OCI-LY3 (cell line): Measurements from ENCODE around the gene FNDC3A.
A peak's percentile ranks its signal among the peaks of the same experiment; 100 is the strongest.

Experiments used
- H2AFZ ChIP-seq: fragments of 200-600, 300-600 bp; shearing (Covaris generic); 2 replicates; pipeline ENCODE4 v1.6.0; 2014; ENCODE audit warnings: antibody characterized with exemption, low read depth, low read length
- H3K27ac ChIP-seq: fragments of 200-600, 300-600 bp; sonication (generic); 2 replicates; pipeline ENCODE4 v1.5.1; 2014; ENCODE audit warnings: mild to moderate bottlenecking, low read length, moderate library complexity, mixed read lengths
- H3K27me3 ChIP-seq: fragments of 200-600, 300-600 bp; sonication (generic); 2 replicates; pipeline ENCODE4 v1.6.1; 2014; ENCODE audit warnings: low read depth, low read length, mixed read lengths
- H3K36me3 ChIP-seq: fragments of 200-600, 300-600 bp; sonication (generic); replicated peaks from 2 replicates; pipeline ENCODE3; 2014; ENCODE audit warnings: low read depth, low read length, mixed read lengths
- H3K4me1 ChIP-seq: fragments of 300-600, 200-600 bp; sonication (generic); 2 replicates; pipeline ENCODE4 v1.6.1; 2014; ENCODE audit warnings: low read length, mixed read lengths
- H3K4me2 ChIP-seq: fragments of 200-600, 300-600 bp; sonication (generic); 2 replicates; pipeline ENCODE4 v1.6.1; 2014; ENCODE audit warnings: low read length, mixed read lengths
- H3K4me3 ChIP-seq: fragments of 300-600, 200-600 bp; sonication (generic); 2 replicates; pipeline ENCODE4 v1.5.1; 2014; ENCODE audit warnings: antibody characterized with exemption, mild to moderate bottlenecking, low read length, moderate library complexity
- H3K79me2 ChIP-seq: fragments of 300-600, 200-600 bp; shearing (Covaris generic); 2 replicates; pipeline ENCODE4 v1.6.1; 2014; ENCODE audit warnings: mild to moderate bottlenecking, low read length, mixed read lengths
- H3K9ac ChIP-seq: fragments of 300-600, 200-600 bp; shearing (Covaris generic); 2 replicates; pipeline ENCODE4 v1.6.0; 2014; ENCODE audit warnings: mild to moderate bottlenecking, low read length, moderate library complexity
- H3K9me3 ChIP-seq: fragments of 200-600, 300-600 bp; shearing (Covaris generic); 2 replicates; pipeline ENCODE4 v1.6.1; 2014; ENCODE audit warnings: low read length, mixed read lengths; ENCODE audit not compliant: insufficient read depth
- H4K20me1 ChIP-seq: fragments of 200-600, 300-600 bp; sonication (generic); 2 replicates; pipeline ENCODE4 v1.6.1; 2016; ENCODE audit warnings: low read length, mixed read lengths; ENCODE audit not compliant: insufficient read depth
- EZH2phosphoT487 ChIP-seq: fragments of 200-600 bp; shearing (Covaris generic); IDR thresholded peaks from 2 replicates; pipeline ENCODE4 v1.6.1; 2018; ENCODE audit warnings: antibody characterized with exemption, mixed run types, low read depth
- TF ChIP-seq, protein P1 (sequence below): fragments of 200-600, 300-600 bp; sonication (generic); IDR thresholded peaks from 2 replicates; pipeline ENCODE4 v1.5.1; 2014; ENCODE audit warnings: antibody characterized with exemption, low read length, low read depth

Gene FNDC3A

DNA sequence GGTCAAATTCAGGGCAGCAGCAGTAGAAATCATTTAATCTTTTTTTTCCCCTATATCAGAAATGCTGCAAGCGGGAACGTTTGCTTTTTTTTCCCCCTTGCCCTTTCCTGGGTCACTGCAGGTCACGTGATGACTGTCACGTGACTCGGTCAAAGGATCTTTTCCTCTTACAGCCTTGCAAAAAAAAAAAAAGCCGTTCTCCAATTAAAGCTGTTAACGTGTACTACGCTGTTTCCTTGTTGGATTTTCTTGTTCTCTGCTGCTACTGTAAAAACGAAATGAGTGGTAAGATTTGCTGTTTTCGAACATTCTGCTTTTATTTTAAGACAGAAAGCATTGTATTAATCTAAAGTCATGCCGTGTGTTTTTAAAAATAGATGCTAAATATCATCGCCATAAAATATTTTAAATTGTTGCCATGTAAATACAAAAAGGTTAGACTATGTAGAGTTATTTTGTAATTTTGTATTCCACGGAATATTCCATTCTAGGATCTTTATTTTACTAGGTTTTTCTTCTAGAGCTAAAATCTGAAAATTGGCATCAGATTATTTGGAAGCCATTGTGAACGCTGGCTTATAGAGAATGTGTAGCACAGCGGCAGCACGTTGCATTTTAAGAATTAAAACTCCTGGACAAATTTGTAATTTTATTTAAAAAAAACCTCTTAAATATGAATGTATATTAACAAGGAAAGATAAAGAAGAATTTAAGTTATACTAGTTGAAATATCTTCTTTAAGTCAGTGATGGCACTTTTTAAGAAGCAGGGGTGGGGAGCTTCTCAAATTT lies 134.6 kb downstream of the FNDC3A start:
- H3K9ac ChIP-seq = peak overlapping the region; percentile 75
- H3K27me3 ChIP-seq = no peaks in the 10 kb centered on the region
- no peaks in the 10 kb centered on the region for H4K20me1 ChIP-seq
- H3K4me3 ChIP-seq = peak overlapping the region; percentile 87
- peaks cover 11% of the 10 kb centered on the region for H3K4me1 ChIP-seq
- TF ChIP-seq, protein P1, sequence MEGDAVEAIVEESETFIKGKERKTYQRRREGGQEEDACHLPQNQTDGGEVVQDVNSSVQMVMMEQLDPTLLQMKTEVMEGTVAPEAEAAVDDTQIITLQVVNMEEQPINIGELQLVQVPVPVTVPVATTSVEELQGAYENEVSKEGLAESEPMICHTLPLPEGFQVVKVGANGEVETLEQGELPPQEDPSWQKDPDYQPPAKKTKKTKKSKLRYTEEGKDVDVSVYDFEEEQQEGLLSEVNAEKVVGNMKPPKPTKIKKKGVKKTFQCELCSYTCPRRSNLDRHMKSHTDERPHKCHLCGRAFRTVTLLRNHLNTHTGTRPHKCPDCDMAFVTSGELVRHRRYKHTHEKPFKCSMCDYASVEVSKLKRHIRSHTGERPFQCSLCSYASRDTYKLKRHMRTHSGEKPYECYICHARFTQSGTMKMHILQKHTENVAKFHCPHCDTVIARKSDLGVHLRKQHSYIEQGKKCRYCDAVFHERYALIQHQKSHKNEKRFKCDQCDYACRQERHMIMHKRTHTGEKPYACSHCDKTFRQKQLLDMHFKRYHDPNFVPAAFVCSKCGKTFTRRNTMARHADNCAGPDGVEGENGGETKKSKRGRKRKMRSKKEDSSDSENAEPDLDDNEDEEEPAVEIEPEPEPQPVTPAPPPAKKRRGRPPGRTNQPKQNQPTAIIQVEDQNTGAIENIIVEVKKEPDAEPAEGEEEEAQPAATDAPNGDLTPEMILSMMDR = no peak
- no peak for TF ChIP-seq EZH2phosphoT487
- peaks cover 1% of the 10 kb centered on the region for H3K36me3 ChIP-seq
- H2AFZ ChIP-seq = peak overlapping the region; percentile 90
- peak overlapping the region; percentile 78 for H3K4me2 ChIP-seq
- no peaks in the 10 kb centered on the region for H3K9me3 ChIP-seq
- H3K27ac ChIP-seq = peak overlapping the region; percentile 35; the same call in 1 of the 2 replicates
- H3K79me2 ChIP-seq = peaks cover 12% of the 10 kb centered on the region

DNA sequence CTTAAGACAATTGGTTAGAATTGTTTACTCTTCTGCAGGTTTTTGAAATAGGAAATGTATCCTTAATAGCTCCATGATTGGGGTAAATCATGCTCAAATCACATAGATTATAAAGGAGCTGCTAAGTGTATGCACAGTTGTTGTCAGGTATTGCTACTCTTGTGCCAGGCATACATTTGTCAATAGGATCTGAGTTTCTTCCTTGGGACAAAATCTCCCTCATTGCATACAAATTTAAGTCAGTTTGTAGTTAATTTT lies 135.1 kb downstream of the FNDC3A start:
- peaks cover 11% of the 10 kb centered on the region for H3K4me1 ChIP-seq
- H2AFZ ChIP-seq = no peak overlapping the region
- H3K27me3 ChIP-seq = no peaks in the 10 kb centered on the region
- TF ChIP-seq, protein P1 = no peak
- TF ChIP-seq EZH2phosphoT487 = no peak
- peaks cover 12% of the 10 kb centered on the region for H3K79me2 ChIP-seq
- H3K4me2 ChIP-seq = peak overlapping the region; percentile 78
- peak overlapping the region; percentile 87 for H3K4me3 ChIP-seq
- peaks cover 7% of the 10 kb centered on the region for H3K36me3 ChIP-seq
- H3K9ac ChIP-seq = peak overlapping the region; percentile 75
- H3K27ac ChIP-seq = no peak overlapping the region
- no peaks in the 10 kb centered on the region for H3K9me3 ChIP-seq
- no peaks in the 10 kb centered on the region for H4K20me1 ChIP-seq

DNA sequence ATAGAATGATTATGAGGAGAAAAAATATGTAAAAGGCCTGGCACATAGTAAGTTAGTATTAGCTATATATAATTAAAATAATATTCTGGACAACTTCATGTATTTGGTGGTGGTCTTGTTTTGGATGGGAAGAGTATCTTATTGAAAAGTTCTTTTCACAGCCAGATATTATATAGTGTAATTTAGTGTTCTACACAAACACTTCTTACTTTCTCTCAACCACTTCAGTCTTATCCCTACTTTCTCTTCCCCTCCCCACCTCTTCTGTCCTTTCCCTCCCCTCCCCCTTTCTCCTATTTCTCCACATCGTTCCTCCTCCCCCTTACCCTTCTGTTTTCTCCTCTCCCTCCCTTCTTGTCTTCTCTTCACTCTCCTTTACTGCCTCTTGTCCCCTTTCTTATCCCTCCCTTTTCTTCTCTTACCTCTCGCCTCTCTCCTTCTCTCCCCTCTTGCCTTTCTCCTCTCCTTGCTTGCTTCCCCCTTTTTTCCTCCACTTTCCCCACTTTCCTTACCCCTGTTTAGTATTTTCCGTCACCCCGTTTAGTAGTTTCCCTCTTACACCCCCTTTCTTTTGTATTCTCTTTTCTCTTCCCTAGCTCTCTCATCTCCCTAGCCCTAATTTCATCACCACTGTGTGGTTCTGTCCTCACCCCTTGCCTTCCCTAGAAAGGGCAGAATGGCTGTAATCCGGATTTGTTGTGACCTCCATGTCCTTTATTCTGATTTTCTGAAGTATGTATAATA lies 137.2 kb downstream of the FNDC3A start:
- Histone ChIP-seq H3K4me3 (no peak overlapping the region), H4K20me1 (no peaks in the 10 kb centered on the region), H3K27ac (no peak overlapping the region), H3K36me3 (peaks cover 20% of the 10 kb centered on the region), H3K9ac (no peak overlapping the region), H2AFZ (no peak overlapping the region), H3K27me3 (no peaks in the 10 kb centered on the region), H3K4me2 (no peak overlapping the region), H3K79me2 (peaks cover 12% of the 10 kb centered on the region), H3K9me3 (no peaks in the 10 kb centered on the region), H3K4me1 (peaks cover 11% of the 10 kb centered on the region)
- TF ChIP-seq, protein P1 = no peak
- TF ChIP-seq EZH2phosphoT487 = no peak

DNA sequence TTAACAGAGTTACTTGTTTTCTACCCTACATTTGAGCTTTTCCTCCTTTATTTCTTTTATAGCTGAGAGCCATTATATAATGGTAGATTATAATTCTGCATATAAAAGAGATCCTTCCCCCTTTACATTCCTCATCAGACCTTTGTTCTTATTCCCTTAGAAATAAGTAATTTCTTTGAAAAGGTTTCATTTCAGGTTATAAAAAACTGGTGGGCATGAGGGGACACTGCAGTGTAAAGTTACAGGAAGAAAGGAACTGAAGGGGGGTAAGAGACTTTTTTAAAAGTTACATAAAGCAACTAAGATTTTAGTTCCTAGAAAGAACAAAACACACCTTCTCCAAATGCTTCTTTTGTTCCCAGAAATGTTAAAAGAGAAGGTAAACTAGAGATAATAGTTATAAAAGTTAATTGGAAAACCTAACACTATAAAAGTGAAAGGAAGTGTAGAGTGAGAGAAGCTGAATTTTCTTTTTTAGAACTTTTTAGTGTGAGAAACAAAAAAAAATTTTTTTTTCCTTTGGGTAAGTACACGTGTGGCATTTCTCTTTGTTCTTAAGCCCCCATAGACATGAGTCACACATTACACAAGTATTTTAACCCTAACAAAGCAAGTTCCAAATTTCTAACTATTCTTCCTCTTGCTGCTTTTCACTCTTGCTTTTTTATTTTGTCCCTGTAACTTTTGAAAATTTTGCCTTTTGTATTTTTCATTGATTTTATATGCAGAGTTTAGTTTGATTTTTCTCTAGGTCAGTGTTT lies 138.0 kb downstream of the FNDC3A start:
- Histone ChIP-seq H3K9me3 (no peaks in the 10 kb centered on the region), H3K27me3 (no peaks in the 10 kb centered on the region), H3K4me2 (no peak overlapping the region), H2AFZ (no peak overlapping the region), H3K79me2 (peaks cover 12% of the 10 kb centered on the region), H3K4me3 (no peak overlapping the region), H4K20me1 (no peaks in the 10 kb centered on the region), H3K27ac (no peak overlapping the region), H3K9ac (no peak overlapping the region), H3K36me3 (peaks cover 22% of the 10 kb centered on the region), H3K4me1 (peaks cover 11% of the 10 kb centered on the region)
- no peak for TF ChIP-seq EZH2phosphoT487
- TF ChIP-seq, protein P1 = no peak
